Activated CD8-positive, alpha-beta memory T cell treated with anti-CD3 and anti-CD28 coated beads, Interleukin-2, amount 50 U/mL, for 48 hours (primary cell): ENCODE data around the gene PMS1.
"Not testable (repeated sequence)": the region's sequence is repeated elsewhere in the genome, so short reads cannot be mapped to it uniquely, and the experiment has no call there.

ENCODE experiments used
- DNase-seq: peaks from one replicate; pipeline ENCODE4 v3.0.0-alpha.2; 2020

The PMS1 gene

DNA sequence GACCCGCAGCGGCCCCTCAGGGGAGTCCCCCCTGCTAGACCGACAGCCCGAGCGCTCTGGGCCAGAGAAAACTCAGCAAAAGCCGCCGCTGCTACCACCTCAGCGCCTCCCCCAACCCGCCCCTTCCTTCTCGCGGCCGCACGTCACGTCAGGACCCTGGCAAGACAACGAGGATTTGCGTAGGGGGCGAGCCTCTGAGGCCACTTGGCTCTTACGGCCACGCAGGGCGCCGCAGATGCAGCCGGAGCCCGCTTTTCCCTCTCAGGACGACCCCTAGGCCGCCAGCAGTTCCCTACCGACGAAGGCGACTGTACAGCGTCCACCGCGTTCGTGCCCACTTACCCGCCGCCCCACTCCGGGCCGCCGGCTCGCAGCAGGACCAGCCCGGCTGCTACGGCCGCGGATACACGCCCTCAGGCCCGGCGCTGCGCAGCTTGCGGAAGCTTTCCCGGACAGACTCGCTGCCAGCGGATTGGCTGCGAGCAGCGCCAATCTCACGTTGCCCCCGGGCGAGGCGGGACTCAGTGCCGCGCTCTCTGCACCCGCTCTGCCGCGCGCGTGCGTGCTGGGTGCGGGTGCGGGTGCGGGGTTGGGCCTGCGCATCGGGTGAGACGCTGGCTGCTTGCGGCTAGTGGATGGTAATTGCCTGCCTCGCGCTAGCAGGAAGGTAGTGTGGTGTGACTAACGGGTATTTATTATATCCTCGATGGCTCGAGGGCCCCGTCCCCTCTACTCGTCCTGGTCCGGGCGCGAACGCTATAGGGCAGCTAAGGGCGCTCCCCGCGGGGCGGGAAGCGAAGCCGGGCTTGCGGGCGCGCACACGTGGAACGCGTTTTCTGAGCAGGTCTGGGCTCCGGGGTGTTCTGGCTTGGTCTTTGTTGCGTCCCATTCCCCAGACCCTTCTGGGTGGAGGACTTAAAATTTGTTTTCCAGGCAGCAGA lies at the start of gene PMS1, which contains the start of gene ORMDL1:
Gene PMS1 (plus strand): TSS at position 524 of the 941 bp plus-strand sequence. CDS start 7,360 bp downstream, outside the sequence.
Gene ORMDL1 (minus strand): TSS at position 413 of the 941 bp plus-strand sequence. CDS start 1,744 bp downstream, outside the sequence.
- DNase-seq: peak; percentile 96

- DNase-seq: no peak
Observed at GRCh38 chr2:189751080-189751658, 33.1 kb upstream of the PMS1 start.

- no peak for DNase-seq
Observed at GRCh38 chr2:189756311-189756952, 27.8 kb upstream of the PMS1 start.

GRCh38 chr2:189760154-189760553 lies 24.1 kb upstream of the PMS1 start:
- DNase-seq: not testable (repeated sequence)

DNA sequence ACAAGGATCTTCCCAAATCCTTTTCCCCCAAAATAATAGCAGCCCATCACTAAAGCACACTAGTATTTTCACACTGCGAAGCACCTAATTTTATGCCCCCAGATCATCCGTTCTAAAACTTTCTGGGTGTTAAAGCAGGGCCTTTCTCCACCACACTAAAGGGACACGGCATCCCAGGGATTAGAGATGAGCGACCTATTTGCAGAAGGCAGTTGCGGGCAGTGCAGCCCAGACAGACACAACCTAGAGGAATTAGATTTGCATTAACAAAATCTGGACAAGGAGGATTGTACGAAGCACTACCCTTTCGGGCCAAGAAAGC lies 22.1 kb upstream of the PMS1 start:
- no peak for DNase-seq

DNA sequence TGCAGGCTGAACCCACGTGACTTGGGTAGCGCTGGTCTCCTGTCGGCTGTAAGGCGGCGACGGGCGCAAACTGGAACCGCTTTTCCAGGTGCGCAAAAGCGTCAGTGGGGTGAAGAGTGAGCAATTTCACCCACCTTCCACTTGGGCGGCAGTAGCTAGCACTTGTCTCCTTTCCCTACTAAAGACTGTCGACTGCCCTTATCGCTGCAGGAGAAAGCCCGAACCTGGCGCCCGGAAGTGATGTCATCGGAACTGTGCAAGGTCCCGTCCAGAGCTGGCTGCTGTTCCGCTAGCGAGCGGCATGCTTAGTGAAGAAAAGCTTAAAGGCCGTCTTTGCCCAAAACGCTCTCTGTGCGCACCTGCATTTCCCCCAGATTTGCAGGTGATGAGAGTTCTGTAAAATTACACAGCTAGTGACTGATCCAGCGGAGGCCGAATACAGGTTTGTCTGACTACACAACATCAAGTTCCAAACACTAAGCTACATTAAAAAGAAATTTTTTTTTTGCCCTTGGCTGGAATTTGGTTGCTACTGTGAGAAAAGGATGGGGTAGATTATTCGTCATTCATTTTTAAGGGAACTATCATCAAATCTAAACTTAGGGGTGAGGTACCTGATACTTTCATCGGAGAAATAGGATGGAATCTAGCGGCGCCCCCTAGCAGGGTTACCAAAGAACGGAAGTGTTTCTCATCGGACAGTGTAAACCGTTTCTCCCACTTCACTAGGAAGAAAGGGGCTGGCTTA lies 21.5 kb upstream of the PMS1 start, which contains the start of gene OSGEPL1:
Gene OSGEPL1 (minus strand): TSS at position 242 of the 748 bp plus-strand sequence. CDS start 1,152 bp downstream, outside the sequence.
- DNase-seq: peak; percentile 94

DNA sequence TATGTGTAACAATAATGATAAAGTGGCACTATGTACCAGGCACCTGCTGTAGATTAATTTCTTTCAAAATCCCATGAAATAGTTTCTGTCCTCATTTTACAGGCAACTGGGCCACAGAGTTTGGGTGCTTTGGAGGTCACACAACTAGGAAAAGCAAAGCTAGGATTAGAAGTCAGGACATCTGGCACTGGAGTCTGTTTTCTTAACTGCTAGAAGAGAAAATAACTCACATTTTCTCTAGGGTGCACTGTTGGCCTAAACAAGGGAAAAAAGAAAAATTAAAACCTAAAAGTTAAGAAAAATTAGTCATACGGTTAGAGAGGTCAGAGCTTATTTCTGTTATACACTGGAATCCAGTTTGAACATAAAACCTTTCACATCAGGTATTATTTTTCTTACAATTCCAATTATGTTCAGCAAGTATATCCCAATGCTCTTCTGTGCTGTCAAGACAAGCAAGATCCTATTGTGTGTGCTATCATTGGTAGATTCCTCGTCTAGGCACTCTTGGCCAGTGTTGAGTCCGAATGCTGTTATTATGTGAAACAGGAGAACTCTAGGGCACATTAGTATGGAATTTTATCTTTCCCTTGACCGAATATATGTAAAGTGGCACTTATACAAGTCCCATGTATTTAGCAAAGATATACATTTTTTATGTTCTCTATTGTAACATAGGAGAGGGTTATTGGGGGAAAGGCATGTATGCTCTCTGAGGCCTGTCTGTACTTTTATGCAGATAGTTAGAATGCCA lies 20.2 kb upstream of the PMS1 start:
- no peak for DNase-seq

DNA sequence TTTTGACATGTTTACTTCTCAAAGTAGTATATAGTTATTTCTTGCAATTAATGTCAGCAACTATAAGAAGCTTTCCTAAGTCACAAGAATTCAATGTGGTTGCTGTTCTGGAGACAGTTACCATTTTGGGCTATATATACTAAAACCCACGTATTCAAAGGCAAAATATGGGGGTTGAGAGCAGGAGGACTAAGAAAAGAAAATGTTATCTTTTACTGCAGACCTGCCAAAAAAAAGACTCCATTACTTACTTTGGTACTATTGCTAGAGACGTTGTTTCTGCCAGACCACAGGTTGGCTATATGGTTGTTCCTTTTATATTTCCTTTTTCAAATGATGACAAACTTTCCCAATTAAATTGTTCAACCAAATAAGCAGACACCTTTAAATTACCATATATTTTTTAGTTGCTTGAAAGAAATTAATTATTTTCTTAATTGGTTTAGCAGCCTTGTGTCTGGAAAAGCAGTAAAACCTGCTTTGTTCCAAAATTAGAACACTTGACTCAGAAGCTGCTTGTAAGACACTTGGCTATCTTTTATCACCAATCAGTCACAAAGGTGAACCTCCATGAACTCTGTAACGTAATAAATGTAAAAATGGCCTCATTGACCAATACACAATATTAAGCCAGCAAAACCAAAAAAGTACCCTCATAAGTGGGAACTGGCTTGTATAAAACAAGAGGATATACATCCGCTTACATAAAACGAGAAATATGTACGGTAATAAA lies 13.5 kb upstream of the PMS1 start:
- no peak for DNase-seq

- no peak for DNase-seq
Observed at GRCh38 chr2:189772212-189772611, 12.0 kb upstream of the PMS1 start.

- DNase-seq: no peak
Observed at GRCh38 chr2:189782221-189782671, 2.0 kb upstream of the PMS1 start.

DNA sequence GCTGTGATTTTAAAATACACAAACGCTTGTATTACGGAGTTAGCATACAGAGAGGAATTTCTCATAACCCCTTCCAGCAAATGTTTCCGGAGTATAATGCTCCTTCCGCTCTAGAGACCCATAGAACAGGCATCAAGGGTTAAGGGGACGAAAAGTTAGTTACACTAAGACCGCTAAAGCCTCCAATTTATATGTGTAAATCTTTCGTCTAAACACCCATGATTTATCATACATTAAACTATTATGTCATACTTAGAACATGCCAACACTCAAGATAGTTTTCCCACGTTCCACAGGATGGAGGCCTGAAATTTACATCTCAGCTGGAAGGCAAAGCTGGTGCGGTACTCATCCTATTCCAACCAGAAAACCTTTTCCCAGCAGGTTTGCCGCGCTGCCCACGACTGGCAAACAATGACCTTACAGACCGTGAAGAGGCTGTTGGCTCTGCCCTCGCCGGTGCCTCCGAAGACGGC lies 761 bp upstream of the PMS1 start:
- no peak for DNase-seq

DNA sequence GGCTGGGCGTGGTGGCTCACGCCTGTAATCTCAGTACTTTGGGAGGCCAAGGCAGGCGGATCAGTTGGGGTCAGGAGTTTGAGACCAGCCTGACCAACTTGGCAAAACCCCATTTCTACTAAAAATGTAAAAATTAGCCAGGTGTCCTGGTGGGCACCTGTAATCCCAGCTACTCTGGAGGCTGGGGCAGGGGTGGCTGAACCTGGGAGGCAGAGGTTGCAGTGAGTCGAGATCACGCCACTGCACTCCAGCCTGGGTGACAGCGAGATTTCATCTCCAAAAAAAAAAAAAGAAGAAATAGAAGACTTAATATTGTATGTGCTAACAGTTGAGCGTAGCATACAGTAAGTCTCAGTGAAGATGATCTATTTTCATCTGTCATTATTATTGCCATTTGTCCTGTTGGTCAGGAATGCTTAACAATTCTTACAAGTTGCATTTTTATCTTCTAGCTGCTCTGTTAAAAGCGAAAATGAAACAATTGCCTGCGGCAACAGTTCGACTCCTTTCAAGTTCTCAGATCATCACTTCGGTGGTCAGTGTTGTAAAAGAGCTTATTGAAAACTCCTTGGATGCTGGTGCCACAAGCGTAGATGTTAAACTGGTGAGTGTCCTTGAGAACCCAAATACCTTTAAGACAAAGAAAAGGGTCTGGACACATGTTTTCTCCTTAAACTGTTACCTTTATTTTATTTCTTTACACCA lies 7.2 kb downstream of the PMS1 start:
- no peak for DNase-seq

- no peak for DNase-seq
Observed at GRCh38 chr2:189794310-189794709, 10.1 kb downstream of the PMS1 start.

- no peak for DNase-seq
Observed at GRCh38 chr2:189797902-189798301, 13.7 kb downstream of the PMS1 start.

DNA sequence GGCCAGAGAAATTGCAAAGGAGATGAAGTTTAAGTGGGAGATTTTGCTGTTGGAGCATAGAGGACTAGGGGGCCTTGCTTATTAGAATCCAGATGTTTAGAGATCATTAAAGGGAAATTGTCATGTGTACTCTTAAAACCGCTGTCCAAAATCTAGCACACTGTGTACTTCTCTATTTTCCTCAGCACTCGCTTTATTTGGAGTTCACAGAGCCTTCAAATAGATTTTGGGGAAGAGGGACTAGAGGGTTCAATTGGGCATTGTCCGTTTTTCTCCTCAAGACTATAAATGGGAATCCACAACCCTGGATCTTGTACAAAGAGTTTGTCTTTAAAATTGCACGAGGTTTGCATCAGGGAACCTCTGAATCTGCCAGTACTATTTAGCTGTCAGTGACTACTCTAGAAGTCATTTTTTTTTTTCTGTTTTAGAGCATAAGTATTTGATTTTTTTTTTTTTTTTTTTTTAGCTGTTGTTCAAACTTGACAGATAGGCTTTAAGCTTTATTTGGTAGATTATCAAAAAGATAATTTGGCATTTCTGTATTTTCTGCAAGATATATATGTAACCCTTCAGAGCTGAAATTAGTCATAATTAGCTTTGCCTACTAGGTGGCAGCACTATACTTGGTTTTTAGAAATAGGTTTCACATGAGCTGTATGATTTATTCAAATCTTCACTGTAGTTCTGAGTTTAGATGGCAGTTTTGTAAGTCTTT lies 14.2 kb downstream of the PMS1 start:
- no peak for DNase-seq

DNA sequence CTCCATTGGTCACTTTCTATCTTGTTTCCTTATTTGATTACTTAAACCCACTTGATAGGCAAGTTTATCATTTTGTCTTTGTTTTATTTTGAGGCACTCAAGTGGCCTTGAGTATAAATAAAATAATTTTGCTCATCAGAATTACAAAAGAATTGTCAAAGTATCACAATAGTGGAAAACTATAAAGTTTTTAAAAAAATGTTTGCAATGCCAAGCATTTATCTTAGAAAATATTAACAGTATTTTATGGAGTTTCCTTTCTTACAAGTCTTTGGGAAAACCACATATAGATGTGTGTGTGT lies 14.7 kb downstream of the PMS1 start:
- no peak for DNase-seq

DNA sequence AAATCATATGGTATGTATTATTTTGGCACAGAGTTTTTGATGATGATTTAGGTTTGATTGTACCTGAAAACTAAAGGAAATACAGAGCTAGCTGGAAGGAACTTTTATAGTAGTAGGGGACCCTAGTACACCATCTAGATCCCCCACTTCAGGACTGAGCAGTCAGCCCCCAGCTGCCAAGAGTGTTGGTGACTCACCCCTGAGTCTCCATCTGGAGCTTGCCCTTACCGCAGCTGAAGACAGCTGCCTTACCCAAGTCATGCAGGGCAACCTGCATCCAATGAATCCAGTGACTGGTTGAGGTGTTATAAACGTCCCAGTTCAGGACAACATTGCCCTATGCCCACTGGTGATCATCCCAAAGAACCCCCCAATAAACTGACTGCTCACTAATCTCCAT lies 15.3 kb downstream of the PMS1 start:
- DNase-seq: no peak

DNA sequence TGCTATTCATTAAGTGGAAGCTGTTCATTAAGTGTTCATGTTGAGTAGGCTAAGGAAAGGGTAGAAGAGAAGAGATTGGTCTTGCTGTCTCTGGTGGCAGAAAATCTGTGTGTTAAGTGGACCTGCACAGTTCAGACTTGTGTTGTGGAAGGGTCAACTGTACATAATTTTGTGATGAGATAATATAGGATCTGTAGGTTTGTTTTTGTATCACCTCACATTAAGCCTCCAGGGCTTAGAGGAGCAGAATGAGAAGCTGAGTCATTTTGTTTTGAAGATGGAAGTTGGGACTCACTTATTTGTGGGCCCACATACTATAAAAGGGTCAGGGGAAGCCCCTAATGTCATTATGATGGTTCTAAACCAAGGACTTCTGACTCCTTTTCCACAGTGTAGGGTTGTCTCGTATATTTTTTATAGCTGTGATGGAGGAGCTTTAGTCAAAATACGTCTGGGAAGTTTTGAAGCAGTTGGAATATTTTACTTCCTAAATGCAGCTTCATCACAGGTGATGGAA lies 18.2 kb downstream of the PMS1 start:
- DNase-seq: no peak

- no peak for DNase-seq
Observed at GRCh38 chr2:189803431-189803830, 19.2 kb downstream of the PMS1 start.
